C1 segment of cervical spinal cord (tissue), 14 donors: ENCODE measurements around the gene ZGPAT.
"Not testable (repeated sequence)": the region's sequence is repeated elsewhere in the genome, so short reads cannot be mapped to it uniquely, and the experiment has no call there.

Experiments
- DNase-seq, 14 donors: peaks; one replicate each; lab custom pipeline; 2025; lab: John Stamatoyannopoulos, UW

Gene ZGPAT, protein sequence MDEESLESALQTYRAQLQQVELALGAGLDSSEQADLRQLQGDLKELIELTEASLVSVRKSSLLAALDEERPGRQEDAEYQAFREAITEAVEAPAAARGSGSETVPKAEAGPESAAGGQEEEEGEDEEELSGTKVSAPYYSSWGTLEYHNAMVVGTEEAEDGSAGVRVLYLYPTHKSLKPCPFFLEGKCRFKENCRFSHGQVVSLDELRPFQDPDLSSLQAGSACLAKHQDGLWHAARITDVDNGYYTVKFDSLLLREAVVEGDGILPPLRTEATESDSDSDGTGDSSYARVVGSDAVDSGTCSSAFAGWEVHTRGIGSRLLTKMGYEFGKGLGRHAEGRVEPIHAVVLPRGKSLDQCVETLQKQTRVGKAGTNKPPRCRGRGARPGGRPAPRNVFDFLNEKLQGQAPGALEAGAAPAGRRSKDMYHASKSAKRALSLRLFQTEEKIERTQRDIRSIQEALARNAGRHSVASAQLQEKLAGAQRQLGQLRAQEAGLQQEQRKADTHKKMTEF

DNA sequence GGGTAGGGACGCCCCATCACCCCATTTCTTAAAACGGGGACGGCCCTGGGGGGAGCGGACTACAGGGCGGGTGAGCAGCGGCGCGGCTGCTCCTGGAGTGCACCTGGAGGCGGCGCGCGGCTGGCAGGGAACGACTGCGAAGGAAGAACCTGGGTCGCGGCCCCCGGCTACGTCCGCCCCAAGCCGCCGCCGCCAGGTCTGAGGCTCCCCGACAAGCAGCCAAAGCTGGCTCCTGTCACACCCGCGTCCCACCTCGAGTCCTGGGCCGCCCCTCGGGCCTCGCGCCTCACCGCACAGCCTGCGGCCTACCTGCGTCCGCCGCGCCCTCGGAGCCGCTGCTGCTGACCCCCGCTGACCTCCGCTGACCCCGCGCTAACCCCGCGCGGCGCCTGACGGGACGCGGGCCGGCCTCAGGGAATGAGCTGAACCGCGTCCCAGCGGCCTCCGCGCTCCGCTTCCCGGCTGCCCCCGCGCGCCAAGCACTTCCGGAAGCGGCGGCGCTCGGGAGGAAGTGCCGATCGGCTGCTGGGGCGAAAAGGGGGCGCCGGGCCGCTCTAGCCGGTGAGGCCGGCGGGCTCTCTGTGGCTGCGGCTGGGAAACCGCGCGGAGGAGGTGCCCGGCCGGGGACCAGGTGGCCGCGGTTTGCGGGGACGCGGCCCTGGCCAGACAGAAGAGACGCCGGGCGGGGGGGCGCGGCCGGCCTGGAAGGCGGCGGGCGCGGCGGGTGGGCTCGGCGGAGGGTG, at the start of gene ZGPAT, which contains the start of gene ARFRP1:
Gene ZGPAT (plus strand): TSS at position 482 of the 743 bp plus-strand sequence. CDS start 542 bp downstream, outside the sequence.
Gene ARFRP1 (minus strand): TSS at position 419 of the 743 bp plus-strand sequence. CDS start 885 bp downstream, outside the sequence.
- DNase-seq: peak in 13 of 14 donors; percentile 72 to 95 (median 84)

DNA sequence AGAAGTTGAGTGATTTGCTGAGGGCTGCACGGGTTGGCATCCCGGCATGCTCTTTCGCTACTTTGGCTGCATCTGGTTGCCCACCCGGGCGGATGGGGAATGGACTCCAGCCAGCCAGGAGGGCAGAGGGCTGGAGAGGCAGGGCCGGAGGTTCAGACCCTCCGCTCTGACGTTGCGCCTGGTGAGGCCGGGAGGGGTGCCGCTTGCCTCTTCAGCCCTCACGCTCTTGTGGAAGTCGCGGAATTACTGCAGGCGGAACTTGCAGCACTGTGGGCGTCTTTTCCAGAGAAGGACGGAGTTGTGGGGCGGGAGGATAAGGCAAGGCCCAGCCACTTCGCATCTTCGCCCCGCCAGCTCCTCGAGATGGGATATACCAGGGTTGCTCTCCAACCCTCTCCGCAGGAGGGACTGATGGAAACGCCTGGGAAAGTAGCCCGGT, 49.1 kb upstream of the ZGPAT start:
- DNase-seq: peak in 1 of 14 donors; percentile 63

DNA sequence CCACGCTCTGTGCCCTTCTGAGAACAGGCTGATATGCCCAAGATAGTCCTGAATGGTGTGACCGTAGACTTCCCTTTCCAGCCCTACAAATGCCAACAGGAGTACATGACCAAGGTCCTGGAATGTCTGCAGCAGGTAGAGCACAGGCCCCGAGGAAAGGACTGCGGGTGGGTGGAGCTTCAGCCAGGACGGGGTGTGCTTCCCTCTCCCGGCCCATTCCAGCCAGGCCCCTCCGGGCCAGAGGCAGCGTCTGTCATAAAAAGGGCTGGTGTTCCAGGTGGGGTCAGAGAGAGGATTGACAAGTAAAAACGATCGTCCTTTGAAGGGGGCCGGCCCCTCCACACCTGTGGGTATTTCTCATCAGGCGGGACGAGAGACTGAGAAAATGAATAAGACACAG, 48.5 kb upstream of the ZGPAT start:
- no peak for DNase-seq

DNA sequence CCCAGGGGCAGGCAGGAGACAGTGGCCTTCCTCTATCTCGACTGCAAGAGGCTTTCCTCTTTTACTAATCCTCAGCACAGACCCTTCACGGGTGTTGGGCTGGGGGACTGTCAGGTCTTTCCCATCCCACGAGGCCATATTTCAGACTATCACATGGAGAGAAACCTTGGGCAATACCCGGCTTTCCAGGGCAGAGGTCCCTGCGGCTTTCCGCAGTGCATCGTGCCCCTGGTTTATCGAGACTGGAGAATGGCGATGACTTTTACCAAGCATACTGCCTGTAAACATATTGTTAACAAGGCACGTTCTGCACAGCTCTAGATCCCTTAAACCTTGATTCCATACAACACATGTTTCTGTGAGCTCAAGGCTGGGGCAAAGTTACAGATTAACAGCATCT, 47.7 kb upstream of the ZGPAT start:
- DNase-seq: not testable (repeated sequence)

DNA sequence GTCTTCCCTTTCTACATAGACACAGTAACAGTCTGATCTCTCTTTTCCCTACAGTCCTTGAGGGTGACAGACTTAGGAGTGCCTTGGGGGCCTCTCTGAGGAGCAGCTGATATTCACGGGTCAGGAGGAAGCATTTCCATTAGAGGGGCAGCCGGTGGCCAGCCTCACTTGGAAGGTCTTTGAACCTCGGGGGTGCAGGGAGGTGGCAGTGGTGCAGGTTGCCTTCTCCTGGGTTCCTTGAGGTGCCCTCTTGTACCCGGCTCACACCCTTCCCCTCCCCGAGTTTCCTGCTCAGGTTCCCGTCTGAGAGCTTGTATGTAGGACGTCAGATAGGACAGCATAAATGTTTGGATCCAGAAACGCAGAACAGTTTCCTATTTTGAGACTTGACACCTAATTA, 47.2 kb upstream of the ZGPAT start:
- no peak for DNase-seq

DNA sequence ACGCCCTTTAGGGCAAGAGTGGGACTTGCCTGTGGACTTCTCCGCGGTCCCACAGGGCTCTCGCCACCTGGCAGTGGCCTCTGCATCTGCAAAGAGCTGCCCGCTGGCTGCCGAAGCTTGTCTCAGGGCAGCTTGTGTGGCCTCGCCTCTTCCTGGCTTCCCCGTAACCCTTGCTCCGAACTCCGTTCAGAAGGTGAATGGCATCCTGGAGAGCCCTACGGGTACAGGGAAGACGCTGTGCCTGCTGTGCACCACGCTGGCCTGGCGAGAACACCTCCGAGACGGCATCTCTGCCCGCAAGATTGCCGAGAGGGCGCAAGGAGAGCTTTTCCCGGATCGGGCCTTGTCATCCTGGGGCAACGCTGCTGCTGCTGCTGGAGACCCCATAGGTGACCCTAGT, 46.7 kb upstream of the ZGPAT start:
- DNase-seq: no peak

DNA sequence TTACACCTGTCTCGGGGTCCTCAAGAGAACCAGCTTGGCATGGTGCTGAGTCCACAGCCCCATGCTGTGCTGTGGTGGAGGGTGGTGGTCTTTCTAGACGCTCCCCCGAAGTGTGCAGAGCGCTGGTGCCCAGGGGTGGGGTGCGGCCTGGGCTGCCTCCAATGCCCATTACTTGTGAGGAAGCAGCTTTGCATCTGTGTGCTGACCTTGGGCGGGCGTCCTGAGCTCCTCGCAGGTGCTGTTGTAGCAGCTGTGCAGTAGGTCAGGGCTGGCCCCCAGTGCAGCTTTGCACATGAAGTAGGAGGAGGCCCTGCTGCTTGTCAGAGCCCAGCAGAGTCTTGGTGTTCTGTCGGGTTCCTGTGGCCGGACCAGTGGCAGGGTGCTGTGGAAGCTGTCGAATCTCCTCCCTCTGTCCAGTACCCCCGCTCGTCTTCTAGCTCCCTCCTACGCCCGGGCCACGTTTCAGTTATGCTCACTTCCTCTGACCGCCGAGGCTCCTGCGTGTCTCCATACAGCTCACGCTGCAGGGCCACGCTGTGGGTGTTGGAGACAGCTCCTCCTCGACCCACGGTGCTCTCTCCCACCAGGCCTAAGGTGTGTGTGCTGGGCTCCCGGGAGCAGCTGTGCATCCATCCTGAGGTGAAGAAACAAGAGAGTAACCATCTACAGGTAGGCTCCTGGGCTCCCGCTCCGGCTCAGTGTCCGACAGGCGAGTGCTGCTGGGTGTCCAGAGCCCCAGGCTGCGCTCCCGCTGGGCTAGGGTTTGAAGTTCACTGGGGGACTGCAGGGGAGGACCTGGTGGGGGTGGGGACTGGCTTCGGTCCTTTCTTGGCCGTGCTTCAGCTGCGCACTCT, 45.7 kb upstream of the ZGPAT start:
- no peak for DNase-seq

DNA sequence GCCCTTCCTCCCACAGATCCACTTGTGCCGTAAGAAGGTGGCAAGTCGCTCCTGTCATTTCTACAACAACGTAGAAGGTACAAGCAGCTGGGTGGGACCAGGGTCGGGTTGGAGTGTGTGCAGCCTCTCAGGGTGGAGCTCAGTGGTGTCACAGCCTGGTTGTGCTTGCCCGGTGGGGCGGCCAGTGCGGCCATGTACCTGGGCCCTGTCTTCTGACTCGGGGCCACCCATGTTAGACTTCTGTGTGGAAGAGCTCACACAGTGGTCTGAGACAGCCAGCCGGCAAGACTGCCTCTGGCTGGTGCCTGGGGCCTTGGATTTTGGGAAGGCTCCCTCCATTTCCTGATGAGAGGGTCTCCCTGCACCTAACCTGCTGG, 45.0 kb upstream of the ZGPAT start:
- no peak for DNase-seq

DNA sequence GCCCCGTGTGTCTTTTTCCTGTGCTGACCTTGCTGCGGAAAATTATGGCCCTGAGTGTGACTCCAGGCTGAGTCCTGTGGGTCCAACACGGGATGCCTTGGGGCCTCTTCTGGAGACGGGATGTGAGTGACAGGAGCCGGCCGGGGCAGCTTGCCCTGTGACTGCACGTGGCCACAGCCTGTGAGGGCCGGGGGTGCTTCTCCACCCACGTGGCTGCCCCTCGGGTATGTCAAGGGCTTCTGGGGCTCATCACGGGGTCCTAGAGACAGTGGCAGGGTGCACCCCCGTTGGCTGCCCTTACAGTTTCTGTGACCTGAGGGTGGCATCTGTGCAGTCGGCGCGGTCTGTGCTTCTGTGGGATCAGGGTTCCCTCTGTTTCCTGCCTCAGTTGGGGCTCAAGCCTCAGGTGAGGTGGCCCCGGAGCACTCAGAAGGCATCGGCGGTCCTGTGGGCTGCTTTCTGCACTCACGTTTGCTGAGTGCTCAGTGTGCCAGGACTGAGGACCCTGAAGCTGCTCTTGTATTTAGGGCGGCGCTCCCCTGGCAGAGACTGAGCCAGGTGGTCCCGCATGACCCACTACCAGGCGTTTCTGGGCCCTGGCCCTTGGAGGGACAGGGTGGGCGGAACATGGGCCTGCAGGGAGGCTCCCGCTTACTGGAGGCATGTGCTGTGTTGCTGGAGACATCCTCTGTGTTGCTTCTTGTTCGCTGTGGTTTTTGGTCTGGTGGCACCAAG, 44.3 kb upstream of the ZGPAT start:
- no peak for DNase-seq

DNA sequence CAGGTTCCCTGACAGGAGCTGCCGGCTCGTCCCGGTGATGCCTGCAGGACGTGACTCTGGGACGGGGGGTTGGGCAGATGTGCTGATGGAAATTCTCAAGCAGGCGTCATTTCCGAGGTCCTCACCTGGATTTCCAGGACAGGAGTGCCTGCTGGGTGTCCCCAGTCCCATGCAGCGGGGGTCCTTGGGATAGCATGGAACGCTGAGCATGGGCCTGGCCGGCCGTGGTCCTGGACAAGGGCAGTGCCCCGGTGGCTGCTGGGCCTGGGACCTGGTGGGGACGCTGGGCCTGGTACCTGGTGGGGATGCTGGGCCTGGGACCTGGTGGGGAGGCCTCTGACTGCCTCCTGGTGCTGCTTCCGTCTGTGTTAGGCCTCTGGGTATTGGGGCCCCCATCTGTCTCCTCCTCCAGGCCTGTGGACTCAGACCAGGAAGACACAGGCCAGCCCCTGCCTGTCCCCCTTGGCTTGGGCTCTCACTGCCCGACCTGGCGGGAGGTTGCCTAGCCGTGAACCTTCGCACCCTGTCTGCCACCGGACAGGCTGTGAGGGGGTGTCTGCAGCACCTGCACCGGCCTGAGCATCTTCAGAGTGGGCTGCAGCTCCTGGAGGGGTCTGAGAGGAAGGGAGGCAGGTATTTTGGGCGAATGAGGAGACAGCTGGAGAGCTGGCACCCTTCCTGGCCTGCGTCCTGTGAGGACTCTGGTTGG, 43.5 kb upstream of the ZGPAT start:
- DNase-seq: no peak

DNA sequence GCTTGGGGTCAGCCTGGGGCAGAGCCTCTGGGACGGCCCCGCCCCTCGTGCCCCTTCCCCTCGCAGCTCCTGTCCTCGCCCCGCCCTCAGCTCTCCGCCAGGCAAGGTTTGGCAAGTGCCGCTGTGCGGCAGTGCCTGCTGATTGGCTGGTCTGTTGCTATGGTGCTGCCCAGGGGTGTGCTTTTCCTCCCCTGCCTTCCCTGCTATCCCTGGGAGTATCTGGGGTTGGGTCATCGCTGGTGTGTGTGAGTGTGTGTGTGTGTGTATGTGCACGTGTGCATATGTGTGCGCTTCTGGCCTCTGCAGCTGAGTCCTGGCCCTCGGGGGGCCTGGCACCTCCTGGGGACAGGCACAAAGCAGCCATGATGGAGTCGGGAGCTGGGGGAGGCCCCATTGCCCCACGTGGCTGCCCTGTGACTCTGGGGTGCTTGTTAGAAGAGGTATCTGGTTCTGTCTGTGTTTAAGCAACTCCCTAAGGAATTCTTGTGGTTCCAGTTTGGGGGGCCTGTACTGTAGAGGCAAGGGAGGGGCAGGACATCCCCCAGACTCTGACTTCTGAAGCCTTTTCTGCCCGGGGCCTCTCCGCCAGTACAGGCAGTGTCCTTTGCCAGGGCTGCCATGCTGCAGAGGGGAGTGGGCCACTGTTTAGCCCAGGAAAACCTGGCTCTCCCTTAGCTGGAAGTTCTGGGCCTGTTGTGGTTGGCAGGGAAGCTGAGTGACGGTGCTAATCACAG, 42.8 kb upstream of the ZGPAT start:
- DNase-seq: peak in 3 of 14 donors; percentile 25 to 84 (median 27)

DNA sequence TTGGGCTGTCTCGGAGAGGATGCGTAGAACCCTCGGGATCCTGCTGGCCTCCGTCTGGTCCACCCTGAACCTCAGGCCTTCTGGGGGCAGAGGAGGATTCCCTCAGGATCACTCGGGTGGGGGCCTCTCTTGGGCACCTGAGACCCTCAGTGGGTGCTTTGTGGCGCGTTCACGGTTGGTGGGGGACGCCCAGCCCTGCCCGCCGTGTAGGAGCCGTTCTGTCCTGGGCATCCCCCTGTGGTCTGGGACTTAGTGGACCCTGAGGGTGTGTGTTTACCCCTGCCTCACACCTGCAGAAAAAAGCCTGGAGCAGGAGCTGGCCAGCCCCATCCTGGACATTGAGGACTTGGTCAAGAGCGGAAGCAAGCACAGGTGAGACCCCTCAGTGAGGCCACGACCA, 42.1 kb upstream of the ZGPAT start:
- DNase-seq: no peak

DNA sequence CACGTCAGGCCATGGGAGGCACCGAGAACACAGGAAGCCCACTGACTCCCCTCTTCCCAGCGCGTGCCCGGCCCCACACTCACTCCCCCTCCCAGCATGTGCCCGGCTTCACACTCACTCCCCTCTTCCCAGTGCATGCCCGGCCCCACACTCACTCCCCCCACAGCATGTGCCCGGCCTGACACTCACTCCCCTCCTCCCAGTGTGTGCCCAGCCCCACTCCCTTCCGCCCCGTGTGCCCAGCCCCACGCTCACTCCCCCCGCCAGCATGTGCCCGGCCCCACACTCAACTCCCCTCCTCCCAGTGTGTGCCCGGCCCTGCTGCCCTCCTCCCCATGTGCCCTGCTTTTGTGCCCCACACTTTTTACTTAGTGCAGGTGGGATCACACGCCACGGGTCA, 40.0 kb upstream of the ZGPAT start:
- DNase-seq: no peak

DNA sequence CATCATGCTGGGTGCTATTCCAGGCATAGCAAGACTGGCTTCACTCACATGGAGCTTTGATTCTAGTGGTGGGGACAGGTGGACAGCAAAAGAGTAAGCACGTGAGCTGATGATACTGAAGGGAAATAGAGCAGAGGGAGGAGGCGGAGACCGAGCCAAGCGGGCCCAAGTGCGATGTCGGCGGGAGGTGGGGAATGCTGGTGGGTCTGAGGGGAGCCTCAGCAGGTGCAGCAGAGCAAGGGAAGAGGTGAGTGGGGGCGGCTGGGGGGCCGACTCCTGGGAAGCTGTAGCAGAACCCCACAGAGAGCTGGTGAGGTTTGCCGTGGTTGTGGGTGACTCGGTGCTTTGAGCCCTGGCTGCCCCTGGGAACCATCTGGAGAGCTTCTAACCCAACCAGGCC, 39.5 kb upstream of the ZGPAT start:
- DNase-seq: no peak

DNA sequence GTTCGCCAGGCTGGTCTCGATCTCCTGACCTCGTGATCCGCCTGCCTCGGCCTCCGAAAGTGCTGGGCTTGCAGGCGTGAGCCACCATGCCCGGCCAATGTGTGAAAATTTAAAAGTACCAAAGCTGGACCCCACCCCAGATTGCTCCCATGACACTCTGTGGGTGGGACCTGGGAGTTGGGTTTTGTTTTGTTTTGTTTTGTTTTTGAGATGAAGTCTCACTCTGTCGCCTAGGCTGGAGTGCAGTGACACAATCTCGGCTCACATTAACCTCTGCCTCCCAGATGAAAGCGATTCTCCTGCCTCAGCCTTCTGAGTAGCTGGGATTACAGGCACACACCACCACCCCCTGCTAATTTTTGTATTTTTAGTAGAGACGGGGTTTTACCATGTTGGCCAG, 36.1 kb upstream of the ZGPAT start:
- not testable (repeated sequence) for DNase-seq

DNA sequence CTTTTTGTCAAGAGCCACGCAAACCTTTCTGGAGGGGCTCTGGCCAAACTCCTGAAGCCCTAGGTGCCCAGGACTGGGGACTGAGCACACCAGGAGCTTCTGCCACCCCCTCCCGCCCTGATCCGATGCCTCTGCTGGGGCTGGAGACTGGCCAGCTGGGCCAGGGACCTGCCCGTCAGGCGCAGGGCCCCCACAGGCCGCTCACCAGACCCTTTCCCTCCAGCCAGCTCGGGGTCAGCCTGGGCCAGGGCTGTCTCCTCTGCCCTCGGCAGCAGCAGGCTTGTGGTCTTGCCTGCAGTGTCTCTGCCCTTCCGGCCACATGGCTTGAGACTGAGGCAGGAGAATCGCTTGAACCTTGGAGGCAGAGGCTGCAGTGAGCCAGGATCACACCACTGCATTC, 35.2 kb upstream of the ZGPAT start:
- DNase-seq: no peak

DNA sequence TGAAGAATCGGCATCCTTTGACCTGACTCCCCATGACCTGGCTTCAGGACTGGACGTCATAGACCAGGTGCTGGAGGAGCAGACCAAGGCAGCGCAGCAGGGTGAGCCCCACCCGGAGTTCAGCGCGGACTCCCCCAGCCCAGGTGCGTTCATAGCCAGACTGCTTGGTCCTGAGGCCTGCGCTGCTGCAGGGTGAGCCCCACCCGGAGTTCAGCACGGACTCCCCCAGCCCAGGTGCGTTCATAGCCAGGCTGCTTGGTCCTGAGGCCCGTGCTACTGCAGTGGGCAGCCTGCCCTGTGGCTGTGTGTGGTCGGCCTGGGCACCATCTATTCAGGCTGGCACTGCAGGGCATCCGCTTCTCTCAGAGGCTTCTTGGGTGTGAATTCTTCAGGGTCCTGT, 33.9 kb upstream of the ZGPAT start:
- DNase-seq: no peak

DNA sequence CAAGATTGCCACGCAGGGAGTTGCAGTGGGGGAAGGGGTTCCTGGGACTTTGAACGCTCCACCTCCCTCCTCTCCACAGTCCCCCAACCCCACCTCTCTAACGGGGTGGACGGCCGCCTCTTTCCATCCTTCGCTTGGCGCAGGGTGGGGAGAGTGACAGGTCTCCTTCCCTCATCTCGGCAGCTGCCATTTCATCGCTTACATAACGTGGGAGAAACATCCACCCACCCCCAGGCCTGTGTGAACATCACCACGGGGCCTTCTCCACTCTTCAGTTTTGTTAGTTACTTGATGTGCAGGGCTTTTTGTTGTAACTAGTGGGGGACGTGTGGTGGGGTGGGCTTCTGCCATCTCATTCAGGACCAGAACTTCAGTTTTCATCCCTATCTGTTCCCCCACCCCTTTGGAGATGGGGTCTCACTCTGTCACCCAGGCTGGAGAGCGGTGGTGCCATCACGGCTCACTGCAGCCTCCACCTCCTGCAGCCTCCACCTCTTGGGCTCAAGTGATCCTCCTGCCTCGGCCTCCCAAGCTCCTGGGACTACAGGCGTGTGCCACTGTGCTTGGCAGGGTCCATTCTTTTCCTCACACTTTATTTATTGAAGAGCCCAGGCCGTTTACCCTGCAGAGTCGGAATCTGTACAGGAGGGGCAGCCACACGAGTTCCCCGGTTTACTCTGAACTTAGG, 32.0 kb upstream of the ZGPAT start:
- no peak for DNase-seq

DNA sequence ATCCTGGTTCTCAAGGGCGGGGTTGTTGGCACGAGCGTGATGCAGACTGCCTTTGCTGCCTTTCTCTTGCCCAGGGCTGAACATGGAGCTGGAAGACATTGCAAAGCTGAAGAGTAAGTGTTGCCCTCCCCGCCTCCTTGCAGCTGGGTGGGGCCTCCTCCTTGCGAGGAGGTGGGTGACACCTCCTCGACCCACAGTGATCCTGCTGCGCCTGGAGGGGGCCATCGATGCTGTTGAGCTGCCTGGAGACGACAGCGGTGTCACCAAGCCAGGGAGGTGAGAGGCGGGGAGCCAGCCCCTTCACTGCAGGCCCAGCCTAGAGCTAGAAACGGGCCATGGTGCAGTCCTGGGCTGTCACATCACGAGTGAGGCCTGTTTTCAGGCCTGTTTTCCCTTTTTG, 29.8 kb upstream of the ZGPAT start:
- no peak for DNase-seq
